Activated CD8-positive, alpha-beta memory T cell treated with anti-CD3 and anti-CD28 coated beads for 48 hours (primary cell): ENCODE measurements around the gene MGLL.

Experiments
- DNase-seq, 3 experiments: peaks; one replicate each; pipeline ENCODE4 v3.0.0-alpha.2; 2020; ENCODE audit warnings: low read depth in 2 of 3, low spot score in 2 of 3

The MGLL gene

GRCh38 chr3:127743351-127744252 is 78.7 kb downstream of the MGLL start:
- DNase-seq: no peak

GRCh38 chr3:127742580-127742979 is 79.7 kb downstream of the MGLL start:
- no peak for DNase-seq

- no peak for DNase-seq
Measured at GRCh38 chr3:127741690-127742089, 80.6 kb downstream of the MGLL start.

- DNase-seq: no peak
Measured at GRCh38 chr3:127741246-127741645, 81.1 kb downstream of the MGLL start.

- DNase-seq: no peak
Measured at GRCh38 chr3:127740136-127740915, 82.0 kb downstream of the MGLL start.

- DNase-seq: no peak
Measured at GRCh38 chr3:127739347-127740135, 82.8 kb downstream of the MGLL start.

- DNase-seq: no peak
Measured at GRCh38 chr3:127738192-127738840, 84.0 kb downstream of the MGLL start.

- no peak for DNase-seq
Measured at GRCh38 chr3:127736801-127737539, 85.3 kb downstream of the MGLL start.

- DNase-seq: no peak
Measured at GRCh38 chr3:127735767-127736693, 86.3 kb downstream of the MGLL start.

GRCh38 chr3:127734754-127735473 is 87.4 kb downstream of the MGLL start:
- no peak for DNase-seq

- no peak for DNase-seq
Measured at GRCh38 chr3:127734181-127734720, 88.1 kb downstream of the MGLL start.

GRCh38 chr3:127733781-127734180 is 88.5 kb downstream of the MGLL start:
- DNase-seq: no peak

GRCh38 chr3:127732879-127733350 is 89.4 kb downstream of the MGLL start:
- no peak for DNase-seq

- no peak for DNase-seq
Measured at GRCh38 chr3:127732303-127732702, 90.0 kb downstream of the MGLL start.

GRCh38 chr3:127731546-127732289 is 90.6 kb downstream of the MGLL start:
- DNase-seq: no peak

GRCh38 chr3:127730666-127731295 is 91.5 kb downstream of the MGLL start:
- no peak for DNase-seq

GRCh38 chr3:127730171-127730570 is 92.1 kb downstream of the MGLL start:
- DNase-seq: no peak
